ENCODE data around the gene C19orf67.

C19orf67 gene

DNA sequence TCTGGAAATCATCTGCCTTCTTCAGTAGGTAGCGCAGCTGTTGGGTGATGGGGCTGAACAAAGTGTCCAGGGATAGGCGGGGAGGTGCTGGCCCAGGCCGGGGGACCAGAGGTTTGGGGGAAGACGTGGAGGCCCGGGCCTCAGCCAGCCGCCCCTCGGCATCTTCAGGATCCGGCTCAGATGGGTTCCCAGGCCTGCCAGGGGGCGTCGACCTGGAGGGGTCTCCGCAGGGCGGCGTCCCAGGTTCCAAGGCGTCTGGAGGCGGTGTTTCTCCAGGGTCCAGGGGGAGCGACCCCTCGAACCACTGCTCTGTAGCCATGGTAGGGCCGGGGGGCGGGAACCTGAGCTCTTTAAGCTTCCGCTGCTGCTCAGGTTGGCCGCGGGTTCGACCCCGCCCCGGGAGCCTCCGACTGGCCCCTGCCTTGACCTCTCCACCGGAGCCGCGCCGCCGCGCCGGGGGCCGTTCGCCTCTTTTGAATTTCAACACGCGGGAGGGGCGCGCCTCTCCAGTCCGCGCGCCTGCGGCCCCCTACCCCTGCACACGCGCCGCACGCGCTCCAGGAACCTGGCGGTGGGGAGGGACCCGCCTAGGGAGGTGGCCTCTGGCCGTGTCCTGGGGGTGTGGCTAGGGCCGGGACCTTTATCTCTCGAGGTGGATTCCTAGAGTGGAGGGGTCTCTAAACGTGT lies at the start of gene C19orf67:
Gene C19orf67, minus strand, starts transcription at position 475 of the 687 bp plus-strand sequence. Its CDS starts 156 bp downstream, at position 319.
- DNase-seq (ENCODE audit: low read depth), result no peak
- no peak within 1 kb of the TSS for H3K4me3 ChIP-seq (ENCODE audit: low read length)
- TF ChIP-seq, protein P1, sequence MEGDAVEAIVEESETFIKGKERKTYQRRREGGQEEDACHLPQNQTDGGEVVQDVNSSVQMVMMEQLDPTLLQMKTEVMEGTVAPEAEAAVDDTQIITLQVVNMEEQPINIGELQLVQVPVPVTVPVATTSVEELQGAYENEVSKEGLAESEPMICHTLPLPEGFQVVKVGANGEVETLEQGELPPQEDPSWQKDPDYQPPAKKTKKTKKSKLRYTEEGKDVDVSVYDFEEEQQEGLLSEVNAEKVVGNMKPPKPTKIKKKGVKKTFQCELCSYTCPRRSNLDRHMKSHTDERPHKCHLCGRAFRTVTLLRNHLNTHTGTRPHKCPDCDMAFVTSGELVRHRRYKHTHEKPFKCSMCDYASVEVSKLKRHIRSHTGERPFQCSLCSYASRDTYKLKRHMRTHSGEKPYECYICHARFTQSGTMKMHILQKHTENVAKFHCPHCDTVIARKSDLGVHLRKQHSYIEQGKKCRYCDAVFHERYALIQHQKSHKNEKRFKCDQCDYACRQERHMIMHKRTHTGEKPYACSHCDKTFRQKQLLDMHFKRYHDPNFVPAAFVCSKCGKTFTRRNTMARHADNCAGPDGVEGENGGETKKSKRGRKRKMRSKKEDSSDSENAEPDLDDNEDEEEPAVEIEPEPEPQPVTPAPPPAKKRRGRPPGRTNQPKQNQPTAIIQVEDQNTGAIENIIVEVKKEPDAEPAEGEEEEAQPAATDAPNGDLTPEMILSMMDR (IDR thresholded peaks at IDR 0.05; ENCODE audit: insufficient read depth, low read depth, low read length, missing control alignments), result no peak

DNA sequence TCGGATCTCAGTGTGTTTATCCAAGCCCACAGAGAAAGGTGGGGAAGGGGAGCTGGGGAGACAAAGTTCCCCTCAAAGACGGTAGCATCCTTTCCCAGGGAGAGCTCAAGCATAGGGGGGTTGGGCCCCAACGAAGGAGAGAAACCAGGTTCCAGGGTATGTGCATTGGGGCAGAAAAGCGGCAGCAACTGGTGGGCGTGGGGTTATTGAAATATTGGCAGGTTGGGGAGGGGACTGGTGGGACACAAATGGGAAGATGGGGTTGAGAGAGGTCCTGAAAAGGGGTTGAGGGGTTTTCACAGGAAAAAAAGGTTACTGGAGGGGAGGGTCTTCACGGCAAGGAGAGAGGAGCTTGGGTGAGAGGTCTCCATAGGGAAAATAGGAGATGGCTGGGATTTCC lies 49.8 kb upstream of the C19orf67 start:
- peak overlapping the region; percentile 68 for H3K4me3 ChIP-seq (ENCODE audit: low read length)
- TF ChIP-seq, protein P1 (IDR thresholded peaks at IDR 0.05; ENCODE audit: insufficient read depth, low read depth, low read length, missing control alignments), result no peak
- DNase-seq (ENCODE audit: low read depth), result no peak

DNA sequence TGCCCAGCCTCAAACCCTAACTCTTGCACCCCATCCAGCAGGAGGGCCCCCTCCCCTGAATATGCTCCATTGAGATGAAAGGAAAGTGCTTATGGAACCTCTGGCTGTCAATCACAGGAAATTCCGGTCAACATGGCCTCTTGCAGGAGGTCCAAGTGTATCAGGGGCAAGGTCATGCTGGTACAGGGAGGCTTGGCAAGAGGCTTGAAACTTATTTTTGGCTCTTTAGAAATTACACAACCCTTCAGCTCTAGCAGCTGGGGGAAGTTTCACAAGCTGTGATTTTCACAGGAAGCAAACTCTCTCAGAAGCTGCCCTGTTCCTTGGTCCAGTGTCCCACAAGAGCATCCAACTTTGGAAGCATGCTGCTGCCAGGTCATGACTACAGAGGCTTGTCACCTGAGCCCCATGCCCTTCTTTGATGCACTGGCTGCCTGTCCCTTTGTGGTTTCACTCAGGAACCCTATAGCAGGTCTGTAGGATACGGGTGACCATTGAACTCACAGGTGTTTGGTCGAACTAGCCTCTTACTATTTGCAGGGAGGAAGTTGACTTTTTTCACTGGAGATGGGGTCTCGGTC lies 42.4 kb upstream of the C19orf67 start:
- TF ChIP-seq, protein P1 (IDR thresholded peaks at IDR 0.05; ENCODE audit: insufficient read depth, low read depth, low read length, missing control alignments), result no peak
- DNase-seq (ENCODE audit: low read depth), result no peak
- H3K4me3 ChIP-seq (ENCODE audit: low read length), result no peak overlapping the region

DNA sequence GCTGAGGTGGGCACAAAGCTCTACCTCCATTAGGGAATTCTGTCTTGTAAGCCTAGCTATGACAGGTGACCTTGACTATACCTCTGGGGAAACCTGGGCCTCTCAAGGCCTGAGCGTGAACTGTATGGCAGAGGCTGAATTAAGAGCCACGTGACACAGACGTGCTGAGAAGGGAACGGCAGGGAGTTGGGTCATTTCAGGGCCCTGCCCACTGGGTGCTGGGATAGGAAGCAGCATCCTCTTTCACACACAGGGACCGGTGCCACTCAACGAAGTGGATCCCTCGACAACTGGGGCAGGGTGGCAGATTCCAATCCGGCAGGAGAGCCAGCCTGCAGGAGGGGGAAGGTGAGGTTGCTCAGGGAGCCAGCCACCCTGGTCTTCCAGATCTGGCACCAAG lies 41.6 kb upstream of the C19orf67 start:
- no peak for DNase-seq (ENCODE audit: low read depth)
- TF ChIP-seq, protein P1 (IDR thresholded peaks at IDR 0.05; ENCODE audit: insufficient read depth, low read depth, low read length, missing control alignments), result no peak
- H3K4me3 ChIP-seq (ENCODE audit: low read length), result no peak overlapping the region

DNA sequence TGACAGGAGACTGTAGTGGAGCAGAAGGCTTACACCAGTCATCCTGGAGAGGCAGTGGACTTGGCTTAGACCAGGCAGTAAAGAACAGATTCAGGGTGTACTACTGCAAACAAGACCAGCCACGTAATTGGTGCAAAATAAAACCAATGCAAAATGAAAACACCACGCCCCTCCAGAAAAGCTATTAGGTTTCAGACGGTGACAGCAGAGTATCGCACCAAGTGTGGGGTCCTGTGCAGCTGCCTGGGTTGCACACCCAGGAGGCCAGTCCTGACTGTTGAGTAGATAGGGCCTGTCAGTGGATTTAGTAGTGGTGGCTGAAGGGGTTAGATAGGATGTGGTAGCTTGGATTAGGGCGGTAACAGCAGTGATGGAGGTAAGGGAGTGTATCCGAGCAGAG lies 37.3 kb upstream of the C19orf67 start:
- no peak overlapping the region for H3K4me3 ChIP-seq (ENCODE audit: low read length)
- TF ChIP-seq, protein P1 (IDR thresholded peaks at IDR 0.05; ENCODE audit: insufficient read depth, low read depth, low read length, missing control alignments), result no peak
- DNase-seq (ENCODE audit: low read depth), result no peak

DNA sequence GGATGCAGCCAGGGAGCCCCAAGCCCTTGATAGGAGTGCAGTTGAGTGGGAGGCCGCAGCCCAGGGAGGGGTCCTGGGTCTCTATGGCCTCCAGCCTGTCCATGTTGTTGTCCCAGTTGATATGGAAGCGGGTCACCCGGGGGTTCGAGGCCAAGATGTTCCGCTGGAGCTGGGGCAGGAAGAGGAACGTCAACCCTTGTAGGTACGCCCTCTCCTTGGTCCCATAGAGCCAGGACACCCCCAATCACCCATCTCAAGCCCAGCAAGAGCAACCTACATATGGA lies 34.9 kb upstream of the C19orf67 start:
- no peak for DNase-seq (ENCODE audit: low read depth)
- TF ChIP-seq, protein P1 (IDR thresholded peaks at IDR 0.05; ENCODE audit: insufficient read depth, low read depth, low read length, missing control alignments), result no peak
- H3K4me3 ChIP-seq (ENCODE audit: low read length), result no peak overlapping the region
